Motor neuron (in vitro differentiated cells): ENCODE results near the gene ZNF816. TPM values are rescaled to one million over a fixed set of nuclear protein-coding genes. Genes with fewer than 3 reads are reported as not detected.

Experiments
- total RNA-seq, 8 experiments: library from RNA; unstranded; fragments of 300-600 nt; gene quantifications; 2 replicates each; pipeline versions ENCODE4 v1.2.3 to v1.2.4, GENCODE V29; 2022

The ZNF816 gene
- total RNA-seq, 8 experiments from 2014 or later: 1.9 to 15.3 (median 8.9) TPM

Other genes starting within 250 kb of the ZNF816 start
- 10 to 100 TPM in 4 of 8 experiments, 1 to 10 TPM in 4; 8.5 to 23.5 (median 10.1) TPM for gene ZNF611, start 227.8 kb downstream of the ZNF816 start, total RNA-seq
- 10 to 100 TPM in 1 of 8 experiments, 1 to 10 TPM in 5, under 1 TPM in 2; 0.55 to 10.8 (median 2.1) TPM for gene ZNF600, start 176.1 kb downstream of the ZNF816 start, total RNA-seq
- gene ZNF28, start 141.2 kb downstream of the ZNF816 start, total RNA-seq: 10 to 100 TPM; 10.8 to 39.0 (median 14.3) TPM
- 10 to 100 TPM in 7 of 8 experiments, 1 to 10 TPM in 1; 8.2 to 29.5 (median 20.1) TPM for gene ZNF468, start 105.3 kb downstream of the ZNF816 start, total RNA-seq
- gene ZNF320, start 65.2 kb downstream of the ZNF816 start, total RNA-seq: 10 to 100 TPM in 6 of 8 experiments, 1 to 10 TPM in 2; 6.1 to 24.4 (median 14.9) TPM
- gene ZNF888, start 39.5 kb downstream of the ZNF816 start, total RNA-seq: 1 to 10 TPM in 7 of 8 experiments, under 1 TPM in 1; 0.90 to 3.6 (median 2.6) TPM
- gene ERVV-1, start 51.0 kb upstream of the ZNF816 start, total RNA-seq: 1 to 10 TPM in 1 of 8 experiments, under 1 TPM in 5, not detected in 2; 0.05 to 1.1 (median 0.43) TPM
- 1 to 10 TPM in 1 of 8 experiments, under 1 TPM in 3, not detected in 4; 0.09 to 3.3 (median 0.16) TPM for gene ERVV-2, start 81.9 kb upstream of the ZNF816 start, total RNA-seq
- gene ZNF160, start 140.5 kb upstream of the ZNF816 start, total RNA-seq: 10 to 100 TPM; 22.4 to 72.2 (median 36.3) TPM
- 10 to 100 TPM in 5 of 8 experiments, 1 to 10 TPM in 2, not detected in 1; 2.5 to 24.3 (median 15.4) TPM for gene ZNF415, start 170.0 kb upstream of the ZNF816 start, total RNA-seq
- 10 to 100 TPM in 2 of 8 experiments, 1 to 10 TPM in 6; 1.5 to 14.4 (median 9.3) TPM for gene ZNF347, start 196.2 kb upstream of the ZNF816 start, total RNA-seq
- 1 to 10 TPM in 7 of 8 experiments, not detected in 1; 1.7 to 5.2 (median 3.6) TPM for gene ZNF665, start 230.5 kb upstream of the ZNF816 start, total RNA-seq